Amygdala (tissue), 56 donors: Measurements from ENCODE around the gene RCAN1.

Experiments used
- DNase-seq, 56 donors: peaks; one replicate each; lab custom pipeline; 2025; lab: John Stamatoyannopoulos, UW

The RCAN1 gene

GRCh38 chr21:34548781-34549376 is 66.0 kb downstream of the RCAN1 start:
- no peak for DNase-seq

GRCh38 chr21:34546542-34546941 is 68.4 kb downstream of the RCAN1 start:
- no peak for DNase-seq

GRCh38 chr21:34545079-34545884 is 69.6 kb downstream of the RCAN1 start:
- DNase-seq = peak in 44 of 56 donors; percentile 8 to 68 (median 43)

GRCh38 chr21:34544032-34544496 is 70.8 kb downstream of the RCAN1 start:
- DNase-seq = peak in 5 of 56 donors; percentile 0 to 43 (median 21)

GRCh38 chr21:34543017-34543416 is 71.9 kb downstream of the RCAN1 start:
- DNase-seq = no peak

GRCh38 chr21:34540206-34540605 is 74.7 kb downstream of the RCAN1 start:
- no peak for DNase-seq

GRCh38 chr21:34537838-34538237 is 77.1 kb downstream of the RCAN1 start:
- no peak for DNase-seq

- no peak for DNase-seq
Measured at GRCh38 chr21:34536820-34537219, 78.1 kb downstream of the RCAN1 start.

- DNase-seq = no peak
Measured at GRCh38 chr21:34536311-34536710, 78.6 kb downstream of the RCAN1 start.

GRCh38 chr21:34535886-34536285 is 79.0 kb downstream of the RCAN1 start:
- DNase-seq = no peak

GRCh38 chr21:34534522-34534921 is 80.4 kb downstream of the RCAN1 start:
- DNase-seq = peak in 34 of 56 donors; percentile 10 to 82 (median 38)

GRCh38 chr21:34533938-34534337 is 81.0 kb downstream of the RCAN1 start:
- DNase-seq = no peak

GRCh38 chr21:34531399-34531798 is 83.5 kb downstream of the RCAN1 start:
- no peak for DNase-seq

GRCh38 chr21:34530261-34530660 is 84.7 kb downstream of the RCAN1 start:
- no peak for DNase-seq

- no peak for DNase-seq
Measured at GRCh38 chr21:34528131-34528561, 86.8 kb downstream of the RCAN1 start.

- DNase-seq = peak in 14 of 56 donors; percentile 2 to 40 (median 12)
Measured at GRCh38 chr21:34526618-34527290, 88.2 kb downstream of the RCAN1 start.

GRCh38 chr21:34526241-34526617 is 88.7 kb downstream of the RCAN1 start:
- DNase-seq = no peak

- DNase-seq = no peak
Measured at GRCh38 chr21:34524646-34525601, 90.0 kb downstream of the RCAN1 start.

GRCh38 chr21:34523019-34523555 is 91.8 kb downstream of the RCAN1 start:
- no peak for DNase-seq

GRCh38 chr21:34522284-34522683 is 92.6 kb downstream of the RCAN1 start:
- DNase-seq = no peak
